ENCODE data around the gene P2RY2. TPM values are rescaled to one million over a fixed set of nuclear protein-coding genes. Genes with fewer than 3 reads are reported as not detected.

Gene P2RY2
- polyA plus RNA-seq, 1 donor from 2014 or later = not detected

DNA sequence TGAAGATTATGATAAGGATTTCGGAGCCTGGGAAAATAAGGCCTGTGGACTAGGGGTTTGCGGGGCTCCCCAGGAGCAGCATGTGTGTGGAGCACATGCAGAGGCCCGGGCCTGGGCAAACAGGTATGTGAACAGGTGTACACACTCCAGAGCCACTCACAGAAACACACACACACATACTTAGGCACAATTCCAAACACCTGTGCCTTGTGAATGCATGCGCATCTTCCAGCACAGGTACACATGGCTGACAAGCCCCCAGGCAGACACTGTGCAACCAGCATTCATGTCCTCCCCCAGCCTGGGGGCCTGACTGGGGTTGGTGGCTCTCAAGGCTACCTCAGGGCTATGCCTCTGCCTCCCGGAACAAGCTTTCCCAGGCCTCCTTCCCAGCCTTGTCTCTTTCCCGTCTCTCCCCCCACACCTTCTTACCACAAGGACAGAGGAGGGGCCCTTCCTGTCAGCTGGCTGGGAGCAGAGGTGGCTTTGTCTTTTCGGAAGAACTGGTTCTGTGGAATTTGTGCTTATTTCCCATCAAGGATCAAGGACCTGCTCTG, 51.5 kb downstream of the P2RY2 start:
- Histone ChIP-seq H3K27me3 (ENCODE audit: insufficient read depth, low read depth, low read length) (no peaks in the 10 kb centered on the region), H3K79me2 (replicated peaks; ENCODE audit: insufficient read depth, low read length) (no peaks in the 10 kb centered on the region), H3K27ac (ENCODE audit: low read length) (no peak overlapping the region), H3K9ac (ENCODE audit: low read length) (no peak overlapping the region), H4K20me1 (ENCODE audit: insufficient read depth) (no peaks in the 10 kb centered on the region), H3F3A (ENCODE audit: insufficient read depth, low read length, poor library complexity, severe bottlenecking) (no peaks in the 10 kb centered on the region), H3K9me3 (ENCODE audit: low read length) (no peaks in the 10 kb centered on the region), H3K4me3 (ENCODE audit: low read length) (no peak overlapping the region), H3K9me2 (ENCODE audit: insufficient read depth, low read length) (no peaks in the 10 kb centered on the region), H2AFZ (ENCODE audit: low read depth, low read length) (no peak overlapping the region), H3K4me2 (ENCODE audit: low read length) (no peak overlapping the region), H3K36me3 (ENCODE audit: insufficient read depth, low read length) (no peaks in the 10 kb centered on the region)
- TF ChIP-seq SMC3 (conservative IDR thresholded peaks at IDR 0.05; ENCODE audit: poor library complexity) (no peak), RAD21 (conservative IDR thresholded peaks at IDR 0.05) (no peak), TAF1 (IDR thresholded peaks at IDR 0.05; ENCODE audit: low read depth) (no peak), EZH2 (IDR thresholded peaks at IDR 0.05; ENCODE audit: borderline replicate concordance, insufficient read depth, low read length, poor library complexity, severe bottlenecking) (no peak), POLR2AphosphoS5 (IDR thresholded peaks at IDR 0.05) (no peak), EP300 (conservative IDR thresholded peaks at IDR 0.05; ENCODE audit: poor library complexity, severe bottlenecking) (no peak), MXI1 (conservative IDR thresholded peaks at IDR 0.05; ENCODE audit: poor library complexity, severe bottlenecking) (no peak)
- TF ChIP-seq, protein P1, sequence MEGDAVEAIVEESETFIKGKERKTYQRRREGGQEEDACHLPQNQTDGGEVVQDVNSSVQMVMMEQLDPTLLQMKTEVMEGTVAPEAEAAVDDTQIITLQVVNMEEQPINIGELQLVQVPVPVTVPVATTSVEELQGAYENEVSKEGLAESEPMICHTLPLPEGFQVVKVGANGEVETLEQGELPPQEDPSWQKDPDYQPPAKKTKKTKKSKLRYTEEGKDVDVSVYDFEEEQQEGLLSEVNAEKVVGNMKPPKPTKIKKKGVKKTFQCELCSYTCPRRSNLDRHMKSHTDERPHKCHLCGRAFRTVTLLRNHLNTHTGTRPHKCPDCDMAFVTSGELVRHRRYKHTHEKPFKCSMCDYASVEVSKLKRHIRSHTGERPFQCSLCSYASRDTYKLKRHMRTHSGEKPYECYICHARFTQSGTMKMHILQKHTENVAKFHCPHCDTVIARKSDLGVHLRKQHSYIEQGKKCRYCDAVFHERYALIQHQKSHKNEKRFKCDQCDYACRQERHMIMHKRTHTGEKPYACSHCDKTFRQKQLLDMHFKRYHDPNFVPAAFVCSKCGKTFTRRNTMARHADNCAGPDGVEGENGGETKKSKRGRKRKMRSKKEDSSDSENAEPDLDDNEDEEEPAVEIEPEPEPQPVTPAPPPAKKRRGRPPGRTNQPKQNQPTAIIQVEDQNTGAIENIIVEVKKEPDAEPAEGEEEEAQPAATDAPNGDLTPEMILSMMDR (IDR thresholded peaks at IDR 0.05; ENCODE audit: poor library complexity, severe bottlenecking) = no peak
- TF ChIP-seq, protein P2, sequence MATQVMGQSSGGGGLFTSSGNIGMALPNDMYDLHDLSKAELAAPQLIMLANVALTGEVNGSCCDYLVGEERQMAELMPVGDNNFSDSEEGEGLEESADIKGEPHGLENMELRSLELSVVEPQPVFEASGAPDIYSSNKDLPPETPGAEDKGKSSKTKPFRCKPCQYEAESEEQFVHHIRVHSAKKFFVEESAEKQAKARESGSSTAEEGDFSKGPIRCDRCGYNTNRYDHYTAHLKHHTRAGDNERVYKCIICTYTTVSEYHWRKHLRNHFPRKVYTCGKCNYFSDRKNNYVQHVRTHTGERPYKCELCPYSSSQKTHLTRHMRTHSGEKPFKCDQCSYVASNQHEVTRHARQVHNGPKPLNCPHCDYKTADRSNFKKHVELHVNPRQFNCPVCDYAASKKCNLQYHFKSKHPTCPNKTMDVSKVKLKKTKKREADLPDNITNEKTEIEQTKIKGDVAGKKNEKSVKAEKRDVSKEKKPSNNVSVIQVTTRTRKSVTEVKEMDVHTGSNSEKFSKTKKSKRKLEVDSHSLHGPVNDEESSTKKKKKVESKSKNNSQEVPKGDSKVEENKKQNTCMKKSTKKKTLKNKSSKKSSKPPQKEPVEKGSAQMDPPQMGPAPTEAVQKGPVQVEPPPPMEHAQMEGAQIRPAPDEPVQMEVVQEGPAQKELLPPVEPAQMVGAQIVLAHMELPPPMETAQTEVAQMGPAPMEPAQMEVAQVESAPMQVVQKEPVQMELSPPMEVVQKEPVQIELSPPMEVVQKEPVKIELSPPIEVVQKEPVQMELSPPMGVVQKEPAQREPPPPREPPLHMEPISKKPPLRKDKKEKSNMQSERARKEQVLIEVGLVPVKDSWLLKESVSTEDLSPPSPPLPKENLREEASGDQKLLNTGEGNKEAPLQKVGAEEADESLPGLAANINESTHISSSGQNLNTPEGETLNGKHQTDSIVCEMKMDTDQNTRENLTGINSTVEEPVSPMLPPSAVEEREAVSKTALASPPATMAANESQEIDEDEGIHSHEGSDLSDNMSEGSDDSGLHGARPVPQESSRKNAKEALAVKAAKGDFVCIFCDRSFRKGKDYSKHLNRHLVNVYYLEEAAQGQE (IDR thresholded peaks at IDR 0.05; ENCODE audit: borderline replicate concordance) = no peak

GRCh38 chr11:73270016-73270854, 52.2 kb downstream of the P2RY2 start:
- H3K36me3 ChIP-seq (ENCODE audit: insufficient read depth, low read length) = no peaks in the 10 kb centered on the region
- no peaks in the 10 kb centered on the region for H3K9me2 ChIP-seq (ENCODE audit: insufficient read depth, low read length)
- no peaks in the 10 kb centered on the region for H3F3A ChIP-seq (ENCODE audit: insufficient read depth, low read length, poor library complexity, severe bottlenecking)
- H2AFZ ChIP-seq (ENCODE audit: low read depth, low read length) = no peak overlapping the region
- no peak overlapping the region for H3K4me3 ChIP-seq (ENCODE audit: low read length)
- no peak overlapping the region for H3K9ac ChIP-seq (ENCODE audit: low read length)
- no peaks in the 10 kb centered on the region for H3K27me3 ChIP-seq (ENCODE audit: insufficient read depth, low read depth, low read length)
- H3K27ac ChIP-seq (ENCODE audit: low read length) = no peak overlapping the region
- no peaks in the 10 kb centered on the region for H3K79me2 ChIP-seq (replicated peaks; ENCODE audit: insufficient read depth, low read length)
- H3K9me3 ChIP-seq (ENCODE audit: low read length) = no peaks in the 10 kb centered on the region
- no peaks in the 10 kb centered on the region for H4K20me1 ChIP-seq (ENCODE audit: insufficient read depth)
- no peak overlapping the region for H3K4me2 ChIP-seq (ENCODE audit: low read length)
- TF ChIP-seq, protein P2 (IDR thresholded peaks at IDR 0.05; ENCODE audit: borderline replicate concordance) = no peak
- TF ChIP-seq SMC3 (conservative IDR thresholded peaks at IDR 0.05; ENCODE audit: poor library complexity) (no peak), TAF1 (IDR thresholded peaks at IDR 0.05; ENCODE audit: low read depth) (no peak), RAD21 (conservative IDR thresholded peaks at IDR 0.05) (no peak), EP300 (conservative IDR thresholded peaks at IDR 0.05; ENCODE audit: poor library complexity, severe bottlenecking) (no peak), EZH2 (IDR thresholded peaks at IDR 0.05; ENCODE audit: borderline replicate concordance, insufficient read depth, low read length, poor library complexity, severe bottlenecking) (no peak)
- TF ChIP-seq, protein P1 (IDR thresholded peaks at IDR 0.05; ENCODE audit: poor library complexity, severe bottlenecking) = no peak
